Neural crest cell (in vitro differentiated cells): ENCODE results near the gene TMEM175. TPM values are rescaled to one million over a fixed set of nuclear protein-coding genes. Genes with fewer than 3 reads are reported as not detected.

Source experiments
- DNase-seq: peaks from one replicate; pipeline ENCODE4 v3.0.0; 2021; ENCODE audit warnings: low read depth, mixed read lengths, low spot score
- H3K27ac Mint-ChIP-seq: one replicate; pipeline ENCODE4 v1.8.0; 2021; ENCODE audit warnings: mild to moderate bottlenecking, mixed read lengths; ENCODE audit not compliant: unreplicated experiment
- H3K27me3 Mint-ChIP-seq: 2 replicates; pipeline ENCODE4 v1.8.0; 2021; ENCODE audit warnings: low read depth, mild to moderate bottlenecking, mixed read lengths
- H3K36me3 Mint-ChIP-seq: 2 replicates; pipeline ENCODE4 v1.8.0; 2021; ENCODE audit warnings: low read depth, mild to moderate bottlenecking, mixed read lengths
- H3K4me1 Mint-ChIP-seq: 2 replicates; pipeline ENCODE4 v1.8.0; 2021; ENCODE audit warnings: mixed read lengths
- H3K4me3 Mint-ChIP-seq: one replicate; pipeline ENCODE4 v1.8.0; 2021; ENCODE audit warnings: mild to moderate bottlenecking, mixed read lengths
- H3K9me3 Mint-ChIP-seq: 2 replicates; pipeline ENCODE4 v1.8.0; 2021; ENCODE audit warnings: mixed read lengths
- CTCF ChIP-seq: fragments of 200-600 bp; sonication (generic); conservative IDR thresholded peaks from 2 replicates; pipeline ENCODE4 v1.5.0; 2021; ENCODE audit warnings: antibody characterized with exemption, mild to moderate bottlenecking
- total RNA-seq: library from RNA; stranded (reverse); gene quantifications from 2 replicates; pipeline ENCODE4 v1.2.1, GENCODE V29; 2021

The TMEM175 gene
- total RNA-seq, 1 donor from 2014 or later: 15.2 TPM

GRCh38 chr4:970046-970745 is 37.9 kb downstream of the TMEM175 start:
- H3K4me3 Mint-ChIP-seq: peak overlapping the region; percentile 64
- no peaks in the 10 kb centered on the region for H3K36me3 Mint-ChIP-seq
- no peaks in the 10 kb centered on the region for H3K9me3 Mint-ChIP-seq
- H3K27me3 Mint-ChIP-seq: no peaks in the 10 kb centered on the region
- H3K27ac Mint-ChIP-seq: no peak overlapping the region
- H3K4me1 Mint-ChIP-seq: no peaks in the 10 kb centered on the region
- no peak for TF ChIP-seq CTCF
- no peak for DNase-seq

GRCh38 chr4:970854-971520 is 38.7 kb downstream of the TMEM175 start:
- H3K36me3 Mint-ChIP-seq: no peaks in the 10 kb centered on the region
- no peaks in the 10 kb centered on the region for H3K9me3 Mint-ChIP-seq
- no peaks in the 10 kb centered on the region for H3K4me1 Mint-ChIP-seq

GRCh38 chr4:971666-972500 is 39.6 kb downstream of the TMEM175 start:
- no peak for DNase-seq
- TF ChIP-seq CTCF: no peak
- H3K4me1 Mint-ChIP-seq: no peaks in the 10 kb centered on the region
- no peaks in the 10 kb centered on the region for H3K27me3 Mint-ChIP-seq
- no peak overlapping the region for H3K27ac Mint-ChIP-seq
- H3K9me3 Mint-ChIP-seq: no peaks in the 10 kb centered on the region
- H3K4me3 Mint-ChIP-seq: peak overlapping the region; percentile 6
- no peaks in the 10 kb centered on the region for H3K36me3 Mint-ChIP-seq

More at GRCh38 chr4:970854-971520, 38.7 kb downstream of the TMEM175 start:
- H3K27ac Mint-ChIP-seq: no peak overlapping the region
- H3K27me3 Mint-ChIP-seq: no peaks in the 10 kb centered on the region
- peak overlapping the region; percentile 64 for H3K4me3 Mint-ChIP-seq
- DNase-seq: no peak
- TF ChIP-seq CTCF: no peak

- no peaks in the 10 kb centered on the region for H3K9me3 Mint-ChIP-seq
- DNase-seq: no peak
- TF ChIP-seq CTCF: no peak
- H3K4me3 Mint-ChIP-seq: peak overlapping the region; percentile 6
- no peaks in the 10 kb centered on the region for H3K27me3 Mint-ChIP-seq
- no peaks in the 10 kb centered on the region for H3K36me3 Mint-ChIP-seq
- no peaks in the 10 kb centered on the region for H3K4me1 Mint-ChIP-seq
- H3K27ac Mint-ChIP-seq: no peak overlapping the region
Measured at GRCh38 chr4:972651-973424, 40.6 kb downstream of the TMEM175 start.
